Osteocyte (in vitro differentiated cells): Measurements from ENCODE around the gene CHDH. TPM values are rescaled to one million over a fixed set of nuclear protein-coding genes. Genes with fewer than 3 reads are reported as not detected.

ENCODE experiments used
- DNase-seq: peaks from one replicate; pipeline ENCODE4 v3.0.0; 2021; ENCODE audit warnings: mixed read lengths; ENCODE audit not compliant: unreplicated experiment; ENCODE audit errors: extremely low spot score
- H3K27ac Mint-ChIP-seq: one replicate; pipeline ENCODE4 v1.8.0; 2021; ENCODE audit warnings: mild to moderate bottlenecking, mixed read lengths; ENCODE audit not compliant: unreplicated experiment
- H3K27me3 Mint-ChIP-seq: one replicate; pipeline ENCODE4 v1.8.0; 2021; ENCODE audit warnings: mixed read lengths; ENCODE audit not compliant: unreplicated experiment
- H3K36me3 Mint-ChIP-seq: one replicate; pipeline ENCODE4 v1.8.0; 2021; ENCODE audit warnings: mixed read lengths; ENCODE audit not compliant: unreplicated experiment
- H3K4me1 Mint-ChIP-seq: one replicate; pipeline ENCODE4 v1.8.0; 2021; ENCODE audit warnings: mixed read lengths; ENCODE audit not compliant: unreplicated experiment
- H3K4me3 Mint-ChIP-seq: one replicate; pipeline ENCODE4 v1.8.0; 2021; ENCODE audit warnings: mild to moderate bottlenecking, moderate library complexity, mixed read lengths; ENCODE audit not compliant: unreplicated experiment
- H3K9me3 Mint-ChIP-seq: one replicate; pipeline ENCODE4 v1.8.0; 2021; ENCODE audit warnings: mixed read lengths; ENCODE audit not compliant: unreplicated experiment
- total RNA-seq: library from RNA; stranded (reverse); gene quantifications from 2 replicates; pipeline ENCODE4 v1.2.1, GENCODE V29; 2021
- TF ChIP-seq, protein P1 (sequence below): fragments of 200-600 bp; sonication (generic); IDR thresholded peaks from 2 replicates; pipeline ENCODE4 v1.5.0; 2021; ENCODE audit warnings: antibody characterized with exemption, mild to moderate bottlenecking, moderate library complexity

Gene CHDH
- total RNA-seq, 1 donor from 2014 or later = 0.86 TPM

DNA sequence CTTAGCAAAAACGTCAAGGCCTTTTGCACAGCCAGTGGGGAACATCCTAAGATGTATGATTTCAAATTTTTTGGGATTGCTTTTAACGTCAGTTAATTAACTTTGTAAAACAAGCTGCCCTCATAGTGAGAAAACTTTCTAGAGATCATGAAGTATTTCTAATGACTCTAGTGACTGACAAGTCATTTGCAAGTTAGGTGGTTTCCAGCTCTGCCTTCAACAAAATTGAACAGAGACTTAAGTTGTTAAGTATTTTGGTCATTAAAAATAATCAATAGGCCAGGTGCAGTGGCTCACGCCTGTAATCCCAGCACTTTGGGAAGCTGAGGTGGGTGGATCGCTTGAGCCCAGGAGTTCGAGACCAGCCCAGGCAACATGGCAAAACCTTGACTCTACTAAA is 71.2 kb downstream of the CHDH start:
- no peaks in the 10 kb centered on the region for H3K36me3 Mint-ChIP-seq

DNA sequence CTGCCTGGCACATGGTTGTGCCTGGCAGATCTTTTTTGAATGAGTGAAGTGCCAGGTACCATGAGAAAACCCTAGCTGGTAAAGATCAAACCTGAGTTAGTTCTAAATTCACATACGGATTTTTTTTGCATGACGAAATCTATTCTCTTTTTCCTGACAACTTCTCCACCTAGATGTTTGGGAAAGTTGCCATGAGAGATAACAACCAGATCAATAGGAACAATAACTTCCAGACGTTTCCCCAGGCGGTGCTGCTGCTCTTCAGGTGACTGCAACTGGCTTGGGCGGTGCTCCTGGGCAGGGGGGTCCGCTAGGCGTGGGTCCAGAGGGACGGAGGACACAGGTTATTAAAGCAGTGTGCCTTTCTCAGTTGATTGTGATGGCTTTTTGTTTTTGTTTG is 71.8 kb downstream of the CHDH start:
- Mint-ChIP-seq H3K4me3 (no peak overlapping the region), H3K9me3 (no peaks in the 10 kb centered on the region), H3K27ac (no peak overlapping the region), H3K36me3 (no peaks in the 10 kb centered on the region), H3K27me3 (peaks cover 11% of the 10 kb centered on the region), H3K4me1 (peaks cover 28% of the 10 kb centered on the region)
- no peak for DNase-seq
- TF ChIP-seq, protein P1, sequence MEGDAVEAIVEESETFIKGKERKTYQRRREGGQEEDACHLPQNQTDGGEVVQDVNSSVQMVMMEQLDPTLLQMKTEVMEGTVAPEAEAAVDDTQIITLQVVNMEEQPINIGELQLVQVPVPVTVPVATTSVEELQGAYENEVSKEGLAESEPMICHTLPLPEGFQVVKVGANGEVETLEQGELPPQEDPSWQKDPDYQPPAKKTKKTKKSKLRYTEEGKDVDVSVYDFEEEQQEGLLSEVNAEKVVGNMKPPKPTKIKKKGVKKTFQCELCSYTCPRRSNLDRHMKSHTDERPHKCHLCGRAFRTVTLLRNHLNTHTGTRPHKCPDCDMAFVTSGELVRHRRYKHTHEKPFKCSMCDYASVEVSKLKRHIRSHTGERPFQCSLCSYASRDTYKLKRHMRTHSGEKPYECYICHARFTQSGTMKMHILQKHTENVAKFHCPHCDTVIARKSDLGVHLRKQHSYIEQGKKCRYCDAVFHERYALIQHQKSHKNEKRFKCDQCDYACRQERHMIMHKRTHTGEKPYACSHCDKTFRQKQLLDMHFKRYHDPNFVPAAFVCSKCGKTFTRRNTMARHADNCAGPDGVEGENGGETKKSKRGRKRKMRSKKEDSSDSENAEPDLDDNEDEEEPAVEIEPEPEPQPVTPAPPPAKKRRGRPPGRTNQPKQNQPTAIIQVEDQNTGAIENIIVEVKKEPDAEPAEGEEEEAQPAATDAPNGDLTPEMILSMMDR = no peak

More for the DNA sequence above, 71.2 kb downstream of the CHDH start:
- H3K27ac Mint-ChIP-seq = no peak overlapping the region
- TF ChIP-seq, protein P1 = no peak
- no peak overlapping the region for H3K4me3 Mint-ChIP-seq
- DNase-seq = no peak
- H3K4me1 Mint-ChIP-seq = peaks cover 28% of the 10 kb centered on the region
- no peaks in the 10 kb centered on the region for H3K9me3 Mint-ChIP-seq
- H3K27me3 Mint-ChIP-seq = peaks cover 5% of the 10 kb centered on the region

DNA sequence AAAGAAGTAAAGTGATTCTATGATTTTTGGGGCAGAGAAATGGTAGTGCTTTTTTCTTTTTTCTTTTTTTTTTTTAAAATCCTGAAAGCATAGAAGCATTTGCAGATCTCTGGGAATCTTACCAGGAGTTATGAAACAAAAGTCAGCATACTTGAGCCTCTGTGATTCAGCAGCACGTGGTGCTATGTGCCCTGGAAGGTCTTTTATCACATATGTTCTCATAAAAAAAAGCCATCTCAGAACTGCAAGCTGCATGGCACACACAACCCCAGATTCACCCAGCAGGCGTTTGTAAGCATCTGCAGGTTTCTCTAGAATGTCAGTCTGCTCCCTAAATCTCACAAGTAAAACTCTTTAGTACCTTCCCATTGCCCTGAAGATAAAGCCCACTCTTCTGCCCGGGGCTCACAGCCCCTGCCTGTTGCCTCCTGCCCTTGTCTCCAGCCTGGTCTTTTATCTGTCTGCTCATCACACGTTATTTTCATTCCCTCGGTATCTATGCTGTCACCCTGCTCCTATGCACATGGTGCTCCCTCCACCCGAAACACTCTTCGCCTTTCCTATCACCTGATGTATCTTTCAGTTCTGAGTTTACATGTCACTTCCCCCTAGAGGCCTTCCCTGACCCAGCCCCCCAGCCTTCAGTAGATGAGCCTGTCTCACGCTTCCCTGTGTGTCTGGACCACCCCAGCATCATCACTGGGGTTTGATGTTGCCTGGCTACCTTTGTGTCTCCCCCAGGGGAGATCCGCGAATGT is 72.4 kb downstream of the CHDH start:
- H3K4me1 Mint-ChIP-seq = peaks cover 28% of the 10 kb centered on the region
- H3K36me3 Mint-ChIP-seq = no peaks in the 10 kb centered on the region
- H3K27me3 Mint-ChIP-seq = peaks cover 13% of the 10 kb centered on the region
- TF ChIP-seq, protein P1 = no peak
- H3K9me3 Mint-ChIP-seq = no peaks in the 10 kb centered on the region
- no peak for DNase-seq
- no peak overlapping the region for H3K4me3 Mint-ChIP-seq
- peak overlapping the region; percentile 78 for H3K27ac Mint-ChIP-seq

DNA sequence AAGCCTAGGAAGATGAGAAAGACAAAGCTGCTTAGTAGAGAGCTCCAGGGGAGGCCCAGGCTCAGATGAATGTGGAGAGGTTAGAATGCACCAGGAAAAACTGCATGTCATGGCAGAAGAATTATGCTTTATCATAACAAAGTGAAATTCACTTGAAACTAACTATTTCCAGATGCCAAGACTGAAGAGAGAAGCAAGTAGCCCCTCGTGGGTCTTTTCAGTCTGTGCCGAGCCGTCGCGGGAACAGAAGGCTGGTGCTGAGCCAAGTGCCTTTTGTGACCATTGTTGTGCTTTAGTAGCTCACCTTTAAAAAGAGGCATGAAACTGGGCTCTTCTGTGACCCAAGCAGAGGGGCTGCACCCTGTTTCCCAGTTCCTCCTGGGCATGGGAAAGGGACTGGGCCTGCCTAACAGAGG is 73.2 kb downstream of the CHDH start:
- no peak for DNase-seq
- no peak overlapping the region for H3K4me3 Mint-ChIP-seq
- H3K27ac Mint-ChIP-seq = peak overlapping the region; percentile 78
- H3K27me3 Mint-ChIP-seq = peaks cover 13% of the 10 kb centered on the region
- peaks cover 28% of the 10 kb centered on the region for H3K4me1 Mint-ChIP-seq
- TF ChIP-seq, protein P1 = no peak
- no peaks in the 10 kb centered on the region for H3K36me3 Mint-ChIP-seq
- no peaks in the 10 kb centered on the region for H3K9me3 Mint-ChIP-seq

DNA sequence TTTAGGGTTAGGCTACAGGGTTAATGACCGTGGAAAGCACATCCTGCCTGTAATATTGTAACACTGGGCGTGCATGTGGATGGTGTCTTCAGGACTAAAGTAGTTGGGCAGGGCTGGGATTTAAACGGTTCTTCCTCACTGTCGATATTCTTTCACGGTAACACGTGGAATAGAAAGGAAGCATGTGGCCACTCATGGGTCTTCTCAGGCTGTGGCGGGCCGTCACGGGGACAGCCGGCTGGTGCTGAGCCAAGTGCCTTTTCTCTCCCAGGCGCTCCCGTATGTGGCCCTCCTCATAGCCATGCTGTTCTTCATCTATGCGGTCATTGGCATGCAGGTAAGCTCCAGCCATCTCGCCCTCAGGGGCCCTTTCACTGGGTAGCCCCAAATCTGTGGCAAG is 73.7 kb downstream of the CHDH start:
- Mint-ChIP-seq H3K27me3 (peaks cover 16% of the 10 kb centered on the region), H3K36me3 (no peaks in the 10 kb centered on the region), H3K4me3 (no peak overlapping the region), H3K9me3 (no peaks in the 10 kb centered on the region), H3K4me1 (peaks cover 28% of the 10 kb centered on the region), H3K27ac (peak overlapping the region; percentile 78)
- TF ChIP-seq, protein P1 = no peak
- DNase-seq = no peak
